OCI-LY1 (cell line): ENCODE measurements around the gene SCN8A.

ENCODE experiments used
- H2AFZ ChIP-seq: fragments of 200-600 bp; sonication (generic), shearing (Covaris generic); 2 replicates; pipeline ENCODE4 v1.6.0; 2014; ENCODE audit warnings: antibody characterized with exemption, mild to moderate bottlenecking, low read length
- H3F3A ChIP-seq: fragments of 200-600 bp; sonication (generic), shearing (Covaris generic); 2 replicates; pipeline ENCODE4 v1.6.0; 2014; ENCODE audit warnings: mild to moderate bottlenecking, antibody characterized with exemption, low read length, moderate library complexity; ENCODE audit not compliant: insufficient read depth
- H3K27ac ChIP-seq: fragments of 200-600 bp; sonication (generic); 2 replicates; pipeline ENCODE4 v1.5.1; 2014; ENCODE audit warnings: low read length, mixed run types, mild to moderate bottlenecking, low read depth; ENCODE audit not compliant: poor library complexity, severe bottlenecking
- H3K27me3 ChIP-seq: fragments of 200-600 bp; sonication (generic); 2 replicates; pipeline ENCODE4 v1.6.0; 2014; ENCODE audit warnings: antibody characterized with exemption, mild to moderate bottlenecking, low read length, moderate library complexity; ENCODE audit not compliant: insufficient read depth
- H3K36me3 ChIP-seq: fragments of 200-600 bp; sonication (generic); 2 replicates; pipeline ENCODE4 v1.6.1; 2014; ENCODE audit warnings: mild to moderate bottlenecking, antibody characterized with exemption, low read length, moderate library complexity, mixed read lengths; ENCODE audit not compliant: insufficient read depth
- H3K4me1 ChIP-seq: fragments of 200-600 bp; sonication (generic); 2 replicates; pipeline ENCODE4 v1.5.1; 2014; ENCODE audit warnings: mild to moderate bottlenecking, low read length, moderate library complexity; ENCODE audit not compliant: insufficient read depth, severe bottlenecking
- H3K4me2 ChIP-seq: fragments of 200-600 bp; sonication (generic), shearing (Covaris generic); 2 replicates; pipeline ENCODE4 v1.6.1; 2014; ENCODE audit warnings: low read length
- H3K4me3 ChIP-seq: fragments of 200-600 bp; sonication (generic); 2 replicates; pipeline ENCODE4 v1.5.1; 2014; ENCODE audit warnings: low read length, low read depth, mild to moderate bottlenecking, mixed read lengths; ENCODE audit not compliant: poor library complexity, severe bottlenecking
- H3K79me2 ChIP-seq: fragments of 200-600 bp; shearing (Covaris generic); 2 replicates; pipeline ENCODE4 v1.6.1; 2016; ENCODE audit warnings: mixed run types, low read length, mixed read lengths; ENCODE audit not compliant: insufficient read depth
- H3K9ac ChIP-seq: fragments of 200-600 bp; sonication (generic), shearing (Covaris generic); 2 replicates; pipeline ENCODE4 v1.6.1; 2014; ENCODE audit warnings: mild to moderate bottlenecking, low read length, mixed read lengths
- H3K9me2 ChIP-seq: fragments of 200-600 bp; sonication (generic), shearing (Covaris generic); 2 replicates; pipeline ENCODE4 v1.6.1; 2014; ENCODE audit warnings: low read depth, mild to moderate bottlenecking, low read length, mixed read lengths
- H3K9me3 ChIP-seq: fragments of 200-600 bp; shearing (Covaris generic); 2 replicates; pipeline ENCODE4 v1.6.1; 2014; ENCODE audit warnings: low read length, mixed read lengths
- H4K20me1 ChIP-seq: fragments of 200-600 bp; sonication (generic), shearing (Covaris generic); 2 replicates; pipeline ENCODE4 v1.6.0; 2016; ENCODE audit warnings: mild to moderate bottlenecking, low read length; ENCODE audit not compliant: insufficient read depth
- EZH2 ChIP-seq: fragments of 200-600 bp; sonication (generic), shearing (Covaris generic); IDR thresholded peaks from 2 replicates; pipeline ENCODE4 v1.8.0; 2017; ENCODE audit warnings: borderline replicate concordance, mixed run types, mild to moderate bottlenecking, antibody characterized with exemption, low read length, moderate library complexity, mixed read lengths
- TF ChIP-seq, protein P1 (sequence below): fragments of 200-600 bp; sonication (generic), shearing (Covaris generic); IDR thresholded peaks from 2 replicates; pipeline ENCODE4 v1.5.1; 2017; ENCODE audit warnings: mild to moderate bottlenecking, antibody characterized with exemption, low read length, moderate library complexity, mixed read lengths

SCN8A gene

DNA sequence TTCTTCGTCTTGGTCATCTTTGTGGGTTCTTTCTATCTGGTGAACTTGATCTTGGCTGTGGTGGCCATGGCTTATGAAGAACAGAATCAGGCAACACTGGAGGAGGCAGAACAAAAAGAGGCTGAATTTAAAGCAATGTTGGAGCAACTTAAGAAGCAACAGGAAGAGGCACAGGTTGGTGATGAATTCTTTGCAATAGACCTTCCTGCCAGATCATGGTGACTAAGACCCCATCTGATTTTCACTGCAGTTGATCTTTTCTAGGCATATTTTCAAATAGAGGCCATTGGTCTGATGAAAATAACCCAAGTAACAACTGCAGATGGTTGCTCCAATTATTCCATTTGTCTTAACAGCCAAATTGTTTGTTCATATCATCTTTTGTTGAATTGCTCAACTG, 114.4 kb downstream of the SCN8A start:
- no peak overlapping the region for H3K4me2 ChIP-seq
- no peaks in the 10 kb centered on the region for H3K4me1 ChIP-seq
- no peaks in the 10 kb centered on the region for H3K79me2 ChIP-seq
- no peak overlapping the region for H3K9ac ChIP-seq
- TF ChIP-seq, protein P1, sequence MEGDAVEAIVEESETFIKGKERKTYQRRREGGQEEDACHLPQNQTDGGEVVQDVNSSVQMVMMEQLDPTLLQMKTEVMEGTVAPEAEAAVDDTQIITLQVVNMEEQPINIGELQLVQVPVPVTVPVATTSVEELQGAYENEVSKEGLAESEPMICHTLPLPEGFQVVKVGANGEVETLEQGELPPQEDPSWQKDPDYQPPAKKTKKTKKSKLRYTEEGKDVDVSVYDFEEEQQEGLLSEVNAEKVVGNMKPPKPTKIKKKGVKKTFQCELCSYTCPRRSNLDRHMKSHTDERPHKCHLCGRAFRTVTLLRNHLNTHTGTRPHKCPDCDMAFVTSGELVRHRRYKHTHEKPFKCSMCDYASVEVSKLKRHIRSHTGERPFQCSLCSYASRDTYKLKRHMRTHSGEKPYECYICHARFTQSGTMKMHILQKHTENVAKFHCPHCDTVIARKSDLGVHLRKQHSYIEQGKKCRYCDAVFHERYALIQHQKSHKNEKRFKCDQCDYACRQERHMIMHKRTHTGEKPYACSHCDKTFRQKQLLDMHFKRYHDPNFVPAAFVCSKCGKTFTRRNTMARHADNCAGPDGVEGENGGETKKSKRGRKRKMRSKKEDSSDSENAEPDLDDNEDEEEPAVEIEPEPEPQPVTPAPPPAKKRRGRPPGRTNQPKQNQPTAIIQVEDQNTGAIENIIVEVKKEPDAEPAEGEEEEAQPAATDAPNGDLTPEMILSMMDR = no peak
- TF ChIP-seq EZH2 = no peak
- no peak overlapping the region for H3K27ac ChIP-seq
- no peaks in the 10 kb centered on the region for H3K9me2 ChIP-seq
- H3F3A ChIP-seq = no peaks in the 10 kb centered on the region
- no peaks in the 10 kb centered on the region for H3K27me3 ChIP-seq
- H3K4me3 ChIP-seq = no peak overlapping the region
- H2AFZ ChIP-seq = no peak overlapping the region
- H3K9me3 ChIP-seq = no peaks in the 10 kb centered on the region
- no peaks in the 10 kb centered on the region for H3K36me3 ChIP-seq
- H4K20me1 ChIP-seq = no peaks in the 10 kb centered on the region

DNA sequence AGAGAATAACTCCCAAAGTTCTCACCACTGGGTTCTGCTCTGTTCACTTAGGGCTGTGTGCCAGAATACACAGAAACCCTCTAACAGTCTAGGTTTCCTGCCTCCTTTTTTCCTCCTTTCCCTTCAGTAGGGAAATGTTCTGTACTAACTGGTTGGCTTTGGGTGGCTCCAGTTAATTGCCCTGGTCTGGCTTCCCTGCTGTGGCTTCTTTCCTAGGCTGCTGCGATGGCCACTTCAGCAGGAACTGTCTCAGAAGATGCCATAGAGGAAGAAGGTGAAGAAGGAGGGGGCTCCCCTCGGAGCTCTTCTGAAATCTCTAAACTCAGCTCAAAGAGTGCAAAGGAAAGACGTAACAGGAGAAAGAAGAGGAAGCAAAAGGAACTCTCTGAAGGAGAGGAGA, 115.2 kb downstream of the SCN8A start:
- Histone ChIP-seq H3K79me2 (no peaks in the 10 kb centered on the region), H3K4me3 (no peak overlapping the region), H3K36me3 (no peaks in the 10 kb centered on the region), H3K4me1 (no peaks in the 10 kb centered on the region), H3K9me3 (no peaks in the 10 kb centered on the region), H3K4me2 (no peak overlapping the region), H2AFZ (no peak overlapping the region), H3K9ac (no peak overlapping the region), H3K27ac (no peak overlapping the region), H4K20me1 (no peaks in the 10 kb centered on the region), H3K9me2 (no peaks in the 10 kb centered on the region), H3K27me3 (no peaks in the 10 kb centered on the region), H3F3A (no peaks in the 10 kb centered on the region)
- TF ChIP-seq EZH2 = no peak
- TF ChIP-seq, protein P1 = no peak

DNA sequence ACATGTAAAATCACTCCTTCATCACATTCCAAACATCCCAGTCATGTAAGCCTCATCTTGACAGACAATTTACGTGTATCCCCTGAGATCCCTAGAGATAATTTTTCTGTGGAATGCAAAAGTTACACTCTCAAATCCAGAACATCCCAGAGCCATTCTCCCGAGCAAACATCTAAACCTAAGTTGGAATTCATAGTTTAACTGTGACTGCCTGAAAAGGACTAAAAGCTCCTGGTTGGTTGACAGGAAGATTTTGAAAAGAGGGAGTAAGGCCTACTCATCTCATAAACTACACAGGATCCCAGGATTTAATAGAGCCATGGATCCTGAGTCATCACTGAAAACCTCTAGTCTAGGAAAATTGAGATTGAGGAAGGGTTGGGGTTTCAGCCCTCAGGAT, 123.6 kb downstream of the SCN8A start:
- no peak for TF ChIP-seq EZH2
- TF ChIP-seq, protein P1 = no peak
- H3K4me2 ChIP-seq = no peak overlapping the region
- H3K4me3 ChIP-seq = no peak overlapping the region
- H3K4me1 ChIP-seq = no peaks in the 10 kb centered on the region
- H3K9me2 ChIP-seq = no peaks in the 10 kb centered on the region
- no peak overlapping the region for H3K9ac ChIP-seq
- no peak overlapping the region for H3K27ac ChIP-seq
- H3K27me3 ChIP-seq = no peaks in the 10 kb centered on the region
- H3K36me3 ChIP-seq = no peaks in the 10 kb centered on the region
- H3K9me3 ChIP-seq = no peaks in the 10 kb centered on the region
- no peaks in the 10 kb centered on the region for H3F3A ChIP-seq
- no peaks in the 10 kb centered on the region for H4K20me1 ChIP-seq
- no peak overlapping the region for H2AFZ ChIP-seq
- no peaks in the 10 kb centered on the region for H3K79me2 ChIP-seq
